HepG2 (cell line): ENCODE results near the gene SLC31A2. TPM values are rescaled to one million over a fixed set of nuclear protein-coding genes. Genes with fewer than 3 reads are reported as not detected.

ENCODE experiments used
- ATAC-seq: fragments of 200-7000 bp; cut with Tn5 transposase; 3 replicates; pipeline ENCODE4 v1.9.1; 2020; ENCODE audit warnings: mild to moderate bottlenecking, moderate library complexity
- BruUV-seq: library from RNA; stranded (reverse); fragments of 400-500 nt; replicated peaks from 2 replicates; lab custom pipeline; 2021; lab: Mats Ljungman, UMichigan
- CTCF ChIA-PET: fragments of 300-600 bp; formaldehyde crosslinking; extraction: SDS; loops from one replicate; lab custom pipeline; 2021; ENCODE audit warnings: low total read pairs, inconsistent platforms, low intra/inter-chr PET ratio; lab: Yijun Ruan, JAX
- POLR2A ChIA-PET: fragments of 350-600 bp; sonication (Branson Sonifier 250); formaldehyde crosslinking; loops from one replicate; lab custom pipeline; 2020; ENCODE audit warnings: antibody characterized with exemption, inconsistent platforms; lab: Yijun Ruan, JAX
- DNase-seq: peaks from one replicate; pipeline ENCODE4 v3.0.0-alpha.2; 2015; ENCODE audit warnings: low spot score
- FAIRE-seq: peaks from 3 replicates; lab custom pipeline; 2011; peaks lifted over from hg19 to GRCh38; lab: Jason Lieb, UNC
- H2AFZ ChIP-seq: one replicate; pipeline ENCODE4 v1.6.1; 2011; ENCODE audit warnings: low read length, inconsistent platforms
- H3K27ac ChIP-seq: fragments of 300-600 bp; 3 replicates; pipeline ENCODE4 v1.8.0; 2011; ENCODE audit warnings: mixed run types, mild to moderate bottlenecking, mixed read lengths, low read length, inconsistent platforms; ENCODE audit not compliant: insufficient read depth; ENCODE audit errors: extremely low read length
- H3K27me3 ChIP-seq, 2 experiments: fragments of 200-600 bp in 1 of 2; 2 replicates in 1 of 2; 3 replicates in 1 of 2; pipeline versions ENCODE4 v1.6.0 to v1.8.0; 2011; ENCODE audit warnings: low read length in 2 of 2, mild to moderate bottlenecking in 2 of 2, moderate library complexity in 2 of 2, inconsistent platforms in 1 of 2; ENCODE audit not compliant: insufficient read depth in 2 of 2, control insufficient read depth in 1 of 2
- H3K36me3 ChIP-seq, 2 experiments: fragments of 200-600 bp in 1 of 2; replicated peaks in 1 of 2; 2 replicates in 1 of 2; 3 replicates in 1 of 2; pipeline versions ENCODE4 v1.5.1 to v1.8.0; 2011; ENCODE audit warnings: low read length in 2 of 2, inconsistent platforms in 1 of 2; ENCODE audit not compliant: insufficient read depth in 2 of 2, control insufficient read depth in 1 of 2
- H3K4me1 ChIP-seq: 2 replicates; pipeline ENCODE4 v1.5.1; 2012; ENCODE audit warnings: low read length, inconsistent platforms; ENCODE audit not compliant: insufficient read depth
- H3K4me2 ChIP-seq: 2 replicates; pipeline ENCODE4 v1.6.0; 2011; ENCODE audit warnings: low read depth, low read length, inconsistent platforms
- H3K4me3 ChIP-seq, 3 experiments: fragments of 200-600 bp in 1 of 3; sonication (generic), shearing (Covaris generic) in 1 of 3; replicated peaks in 1 of 3; 2 replicates each; pipeline ENCODE4 v1.5.1; 2011 to 2016; ENCODE audit warnings: low read length in 3 of 3, inconsistent platforms in 2 of 3, low read depth in 2 of 3, mild to moderate bottlenecking in 2 of 3, control low read depth in 1 of 3, mixed read lengths in 1 of 3; ENCODE audit not compliant: insufficient read depth in 1 of 3
- H3K79me2 ChIP-seq: one replicate; pipeline ENCODE4 v1.6.1; 2011; ENCODE audit warnings: low read length, inconsistent platforms; ENCODE audit not compliant: insufficient read depth
- H3K9ac ChIP-seq: 2 replicates; pipeline ENCODE4 v1.6.0; 2011; ENCODE audit warnings: mild to moderate bottlenecking, low read depth, low read length, inconsistent platforms; ENCODE audit not compliant: insufficient read depth
- H3K9me3 ChIP-seq: 2 replicates; pipeline ENCODE4 v1.5.1; 2012; ENCODE audit warnings: mild to moderate bottlenecking, low read length
- H4K20me1 ChIP-seq: 2 replicates; pipeline ENCODE4 v1.6.0; 2011; ENCODE audit warnings: inconsistent platforms, mild to moderate bottlenecking, low read length, moderate library complexity; ENCODE audit not compliant: insufficient read depth
- AHR ChIP-seq: IDR thresholded peaks from 2 replicates; pipeline ENCODE4 v1.6.1; 2018; ENCODE audit warnings: missing genetic modification reagents, missing compliant biosample characterization
- NR2F1 ChIP-seq, 2 experiments: fragments of 450-650 bp in 1 of 2; formaldehyde crosslinking in 1 of 2; IDR thresholded peaks; 2 replicates each; pipeline versions ENCODE4 v1.5.0 to v1.6.1; 2016 to 2020; ENCODE audit warnings: mild to moderate bottlenecking in 1 of 2, missing compliant biosample characterization in 1 of 2, missing genetic modification reagents in 1 of 2, moderate library complexity in 1 of 2
- NR2F6 ChIP-seq, 2 experiments: IDR thresholded peaks; 2 replicates each; pipeline ENCODE4 v1.6.1; 2016; ENCODE audit warnings: antibody characterized with exemption in 1 of 2, mild to moderate bottlenecking in 1 of 2
- PAWR ChIP-seq: sonication (generic); formaldehyde crosslinking; IDR thresholded peaks from 2 replicates; pipeline ENCODE4 v1.4.0; 2020; ENCODE audit warnings: missing genetic modification reagents, mild to moderate bottlenecking, borderline replicate concordance
- YEATS4 ChIP-seq: sonication (generic); formaldehyde crosslinking; IDR thresholded peaks from 2 replicates; pipeline ENCODE4 v1.4.0; 2020; ENCODE audit warnings: missing genetic modification reagents, borderline replicate concordance
- ZFP62 ChIP-seq: sonication (generic); formaldehyde crosslinking; IDR thresholded peaks from 2 replicates; pipeline ENCODE4 v1.4.0; 2020; ENCODE audit warnings: missing genetic modification reagents
- ZNF142 ChIP-seq: sonication (generic); formaldehyde crosslinking; IDR thresholded peaks from 2 replicates; pipeline ENCODE4 v1.4.0; 2020; ENCODE audit warnings: missing genetic modification reagents
- ZNF263 ChIP-seq: sonication (generic); formaldehyde crosslinking; IDR thresholded peaks from 2 replicates; pipeline ENCODE4 v1.4.0; 2020; ENCODE audit warnings: missing genetic modification reagents
- ZNF292 ChIP-seq: sonication (generic); formaldehyde crosslinking; IDR thresholded peaks from 2 replicates; pipeline ENCODE4 v1.8.1; 2022; ENCODE audit warnings: mild to moderate bottlenecking, low read depth, missing genetic modification reagents, borderline replicate concordance
- ZNF644 ChIP-seq: IDR thresholded peaks from 2 replicates; pipeline ENCODE4 v1.6.1; 2016; ENCODE audit warnings: low read depth
- WGBS: methylation state at CpG from one replicate; pipeline ENCODE4 v1.1.6; 2017; ENCODE audit warnings: low lambda C conversion rate; 5-methylcytosine and 5-hydroxymethylcytosine counted together
- in situ Hi-C: cut with HindIII; loops from 2 replicates; pipeline ENCODE4 v1.10.0; 2017; ENCODE audit warnings: low pct_unique_long_range_greater_than_20kb; ENCODE audit not compliant: extremely low pct_ligation_motif_present
- intact Hi-C: fragments of 100-400 bp; cut with micrococcal nuclease; formaldehyde crosslinking; loops from one replicate; pipeline ENCODE4 v1.10.0; 2022; ENCODE audit not compliant: unreplicated experiment
- polyA plus RNA-seq, 8 experiments: library from polyadenylated mRNA; depleted of rRNA in 3 of 8; stranded (reverse) in 7 of 8; unstranded in 1 of 8; fragments of >200 nt; fragmentation: Illumina TruSeq in 4 of 8; extraction: Trizol in 4 of 8; gene quantifications; 2 replicates each; pipeline versions ENCODE4 v1.2.1 to v1.2.3, GENCODE V29; 2011 to 2016; ENCODE audit warnings: low read depth in 4 of 8, missing spikeins in 1 of 8, mixed read lengths in 1 of 8; ENCODE audit not compliant: insufficient read depth in 1 of 8
- total RNA-seq, 5 experiments: library from RNA; depleted of rRNA; stranded (reverse); fragments of >200 nt; fragmentation: Illumina TruSeq; extraction: Trizol; gene quantifications; 2 replicates each; pipeline ENCODE4 v1.2.3, GENCODE V29; 2016; ENCODE audit warnings: low read depth in 1 of 5

Gene SLC31A2
- total and polyA plus RNA-seq, 2 of the 13 experiments (the other 11 are each of a cell fraction or from before 2014, with no cell fraction given): 9.3 to 10.2 TPM

- TF ChIP-seq NR2F6 (IDR thresholded peaks at IDR 0.05): peak; percentile 52
- peak; percentile 83 for TF ChIP-seq NR2F6 (CRISPR knock-in tag; IDR thresholded peaks at IDR 0.05)
- TF ChIP-seq ZNF142 (CRISPR knock-in tag): no peak
- TF ChIP-seq ZNF292 (CRISPR knock-in tag): peak; percentile 90; the same call in 1 of the 2 replicates
- TF ChIP-seq YEATS4 (CRISPR knock-in tag): no peak
Observed at GRCh38 chr9:113139225-113139829, 11.5 kb upstream of the SLC31A2 start (continued).

- Histone ChIP-seq H3K4me3 (no peak overlapping the region), H3K9ac (peak overlapping the region; percentile 40), H3K79me2 (no peaks in the 10 kb centered on the region), H2AFZ (no peak overlapping the region), H3K27me3 (peaks cover 0 to 15% of the 10 kb centered on the region in 2 experiments; a peak in 4 of 5 replicates), H3K9me3 (peaks cover 4% of the 10 kb centered on the region; the same call in 1 of the 2 replicates), H3K4me2 (peak overlapping the region; percentile 34), H3K4me1 (peaks cover 48% of the 10 kb centered on the region), H3K27ac (peak overlapping the region; percentile 66), H4K20me1 (no peaks in the 10 kb centered on the region), H3K36me3 (no peaks in the 10 kb centered on the region)
- CTCF ChIA-PET: no interaction called here
- in situ Hi-C loops: no loop called here
- intact Hi-C loops: loop anchor here (5.0 kb wide), 1 partner anchor 82 kb away; the partner anchor contains the start of genes FKBP15 and SLC31A1
- TSS peak; percentile 99 for BruUV-seq
- DNase-seq (no peak), FAIRE-seq (no peak), ATAC-seq (no peak)
- 31% methylated on average over 5 of the region's 5 CpGs for WGBS
- POLR2A ChIA-PET: interaction anchor here (1.2 to 1.7 kb wide), 3 partner anchors 8 to 81 kb away, joined by 3 to 20 read pairs (median 8); partner anchors contain the start of genes FKBP15, SLC31A1 and SLC31A2
- TF ChIP-seq AHR (CRISPR knock-in tag) (no peak), ZNF263 (CRISPR knock-in tag) (no peak), PAWR (CRISPR knock-in tag) (no peak), ZNF142 (CRISPR knock-in tag) (no peak), YEATS4 (CRISPR knock-in tag) (no peak), ZFP62 (CRISPR knock-in tag) (no peak), NR2F1 (CRISPR knock-in tag; IDR thresholded peaks at IDR 0.05) (no peak), ZNF644 (CRISPR knock-in tag) (no peak)
Observed at GRCh38 chr9:113139953-113140352, 10.9 kb upstream of the SLC31A2 start.
